Fibroblast of the conjunctiva (primary cell): ENCODE results near the gene EIF3L.

Experiments used
- DNase-seq: peaks from one replicate; pipeline ENCODE4 v3.0.0-alpha.2; 2010; ENCODE audit warnings: low read depth

Gene EIF3L

GRCh38 chr22:37855462-37855861 is 6.2 kb downstream of the EIF3L start:
- DNase-seq, result no peak

GRCh38 chr22:37860796-37861421 is 11.7 kb downstream of the EIF3L start:
- DNase-seq, result no peak

- no peak for DNase-seq
These were observed 13.5 kb downstream of the EIF3L start for GRCh38 chr22:37862570-37863325.

GRCh38 chr22:37865510-37865909 is 16.3 kb downstream of the EIF3L start:
- no peak for DNase-seq

- DNase-seq, result no peak
These were observed 21.1 kb downstream of the EIF3L start for GRCh38 chr22:37870273-37870672.

GRCh38 chr22:37880668-37881440 is 31.6 kb downstream of the EIF3L start:
- peak; percentile 43 for DNase-seq

- DNase-seq, result peak; percentile 54
These were observed 35.2 kb downstream of the EIF3L start for GRCh38 chr22:37884420-37884819.

GRCh38 chr22:37887584-37888378 is 38.6 kb downstream of the EIF3L start:
- DNase-seq, result peak; percentile 90

- no peak for DNase-seq
These were observed 42.7 kb downstream of the EIF3L start for GRCh38 chr22:37891926-37892325.

- peak; percentile 23 for DNase-seq
These were observed 43.5 kb downstream of the EIF3L start for GRCh38 chr22:37892566-37893335.

GRCh38 chr22:37893583-37893983 is 44.4 kb downstream of the EIF3L start:
- DNase-seq, result no peak

- no peak for DNase-seq
These were observed 45.9 kb downstream of the EIF3L start for GRCh38 chr22:37894939-37895670.

- DNase-seq, result no peak
These were observed 47.0 kb downstream of the EIF3L start for GRCh38 chr22:37896181-37896592.

- DNase-seq, result no peak
These were observed 47.7 kb downstream of the EIF3L start for GRCh38 chr22:37896939-37897338.

GRCh38 chr22:37897807-37898206 is 48.6 kb downstream of the EIF3L start:
- DNase-seq, result no peak

- DNase-seq, result no peak
These were observed 49.4 kb downstream of the EIF3L start for GRCh38 chr22:37898441-37899181.

GRCh38 chr22:37904572-37905533 is 55.6 kb downstream of the EIF3L start:
- peak; percentile 98 for DNase-seq

GRCh38 chr22:37905534-37906363 is 56.5 kb downstream of the EIF3L start, which contains the start of gene MICALL1:
Gene MICALL1 (plus strand): TSS chr22:37906297. CDS start chr22:37906423, 126 bp downstream.
- DNase-seq, result peak; percentile 72
